ENCODE data around the gene CASP5. TPM values are rescaled to one million over a fixed set of nuclear protein-coding genes. Genes with fewer than 3 reads are reported as not detected.

CASP5 gene
- polyA plus RNA-seq, 3 donors: 2.3 to 6.4 (median 4.4) TPM

DNA sequence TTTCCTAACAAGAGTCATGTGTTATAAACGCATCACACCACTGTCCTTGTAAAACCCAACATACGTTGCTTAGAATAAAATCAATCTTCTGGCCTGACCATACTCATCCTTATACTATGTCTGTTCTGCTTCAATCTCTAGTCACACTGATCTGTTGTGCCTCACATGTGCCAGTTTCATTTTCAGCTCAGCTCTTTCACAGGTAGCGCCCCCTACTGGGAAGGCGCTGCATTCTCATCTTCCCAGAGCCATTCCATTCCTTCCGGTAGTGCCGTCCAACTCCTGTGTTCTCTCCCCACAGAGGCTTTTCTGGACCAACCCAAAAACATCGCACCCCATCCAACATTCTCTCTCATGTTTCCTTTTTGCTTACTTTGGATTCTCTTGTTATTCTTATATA is 22.2 kb downstream of the CASP5 start:
- Histone ChIP-seq H3K4me1 (ENCODE audit: control insufficient read depth in 1 of 2, insufficient read depth in 2 of 2, low read length in 2 of 2) (no peaks in the 10 kb centered on the region), H3K27me3 (ENCODE audit: control insufficient read depth in 2 of 2, insufficient read depth in 2 of 2, low read length in 2 of 2) (no peaks in the 10 kb centered on the region), H3K9ac (ENCODE audit: insufficient read depth, low read length, poor library complexity, severe bottlenecking) (no peak overlapping the region), H3K4me2 (replicated peaks; ENCODE audit: extremely low read depth, low read length, poor library complexity, severe bottlenecking) (no peak overlapping the region), H4K20me1 (ENCODE audit: insufficient read depth, low read length) (no peaks in the 10 kb centered on the region), H2AFZ (ENCODE audit: insufficient read depth, low read depth, low read length, poor library complexity, severe bottlenecking) (no peak overlapping the region), H3K4me3 (replicated peaks in 1 of 3; ENCODE audit: low read depth in 2 of 3, low read length in 3 of 3) (no peak overlapping the region), H3K79me2 (ENCODE audit: insufficient read depth, low read length) (no peaks in the 10 kb centered on the region), H3K36me3 (replicated peaks in 1 of 2; ENCODE audit: control insufficient read depth in 1 of 2, insufficient read depth in 2 of 2, low read length in 2 of 2) (no peaks in the 10 kb centered on the region), H3K9me3 (replicated peaks in 1 of 2; ENCODE audit: control insufficient read depth in 1 of 2, insufficient read depth in 1 of 2, low read length in 2 of 2) (no peaks in the 10 kb centered on the region), H3K27ac (ENCODE audit: low read depth in 1 of 2, low read length in 2 of 2) (no peak overlapping the region)
- H3K27me3 Mint-ChIP-seq (ENCODE audit: low read depth in 3 of 3): peaks cover 0 to 1% (median 0%) of the 10 kb centered on the region in 3 donors
- DNase-seq: peak; percentile 22 to 38 (median 27)
- 88% methylated on average over 7 of the region's 7 CpGs for WGBS (ENCODE audit: insufficient coverage)
- H3K27ac Mint-ChIP-seq: no peak overlapping the region
- H3K4me3 Mint-ChIP-seq: no peak overlapping the region
- H3K36me3 Mint-ChIP-seq: no peaks in the 10 kb centered on the region
- TF ChIP-seq, protein P1, sequence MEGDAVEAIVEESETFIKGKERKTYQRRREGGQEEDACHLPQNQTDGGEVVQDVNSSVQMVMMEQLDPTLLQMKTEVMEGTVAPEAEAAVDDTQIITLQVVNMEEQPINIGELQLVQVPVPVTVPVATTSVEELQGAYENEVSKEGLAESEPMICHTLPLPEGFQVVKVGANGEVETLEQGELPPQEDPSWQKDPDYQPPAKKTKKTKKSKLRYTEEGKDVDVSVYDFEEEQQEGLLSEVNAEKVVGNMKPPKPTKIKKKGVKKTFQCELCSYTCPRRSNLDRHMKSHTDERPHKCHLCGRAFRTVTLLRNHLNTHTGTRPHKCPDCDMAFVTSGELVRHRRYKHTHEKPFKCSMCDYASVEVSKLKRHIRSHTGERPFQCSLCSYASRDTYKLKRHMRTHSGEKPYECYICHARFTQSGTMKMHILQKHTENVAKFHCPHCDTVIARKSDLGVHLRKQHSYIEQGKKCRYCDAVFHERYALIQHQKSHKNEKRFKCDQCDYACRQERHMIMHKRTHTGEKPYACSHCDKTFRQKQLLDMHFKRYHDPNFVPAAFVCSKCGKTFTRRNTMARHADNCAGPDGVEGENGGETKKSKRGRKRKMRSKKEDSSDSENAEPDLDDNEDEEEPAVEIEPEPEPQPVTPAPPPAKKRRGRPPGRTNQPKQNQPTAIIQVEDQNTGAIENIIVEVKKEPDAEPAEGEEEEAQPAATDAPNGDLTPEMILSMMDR (IDR thresholded peaks at IDR 0.05): peak; percentile 67
- H3K9me3 Mint-ChIP-seq: peaks cover 0 to 3% (median 0%) of the 10 kb centered on the region in 7 donors
- intact Hi-C loops (cut with micrococcal nuclease): no loop called here
- H3K4me1 Mint-ChIP-seq: peaks cover 4% of the 10 kb centered on the region

DNA sequence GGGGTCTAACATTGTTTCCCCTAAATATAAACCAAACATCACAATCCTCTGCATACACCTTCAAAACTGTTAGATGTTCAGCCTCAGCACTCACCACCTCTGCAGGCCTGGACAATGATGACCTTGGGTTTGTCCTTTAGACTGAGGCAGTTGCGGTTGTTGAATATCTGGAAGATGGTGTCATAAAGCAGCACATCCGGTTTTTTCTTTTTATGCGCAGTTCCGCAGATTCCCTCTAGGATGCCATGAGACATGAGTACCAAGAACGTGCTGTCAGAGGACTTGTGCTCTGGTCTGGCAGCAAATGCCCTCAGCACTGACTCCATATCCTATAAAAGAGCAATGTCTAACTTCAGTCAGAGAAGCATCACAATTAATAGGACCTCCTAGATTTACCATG is 22.8 kb downstream of the CASP5 start:
- Histone ChIP-seq H3K4me1 (ENCODE audit: control insufficient read depth in 1 of 2, insufficient read depth in 2 of 2, low read length in 2 of 2) (no peaks in the 10 kb centered on the region), H3K4me2 (replicated peaks; ENCODE audit: extremely low read depth, low read length, poor library complexity, severe bottlenecking) (no peak overlapping the region), H3K9ac (ENCODE audit: insufficient read depth, low read length, poor library complexity, severe bottlenecking) (no peak overlapping the region), H3K9me3 (replicated peaks in 1 of 2; ENCODE audit: control insufficient read depth in 1 of 2, insufficient read depth in 1 of 2, low read length in 2 of 2) (no peaks in the 10 kb centered on the region), H3K36me3 (replicated peaks in 1 of 2; ENCODE audit: control insufficient read depth in 1 of 2, insufficient read depth in 2 of 2, low read length in 2 of 2) (no peaks in the 10 kb centered on the region), H3K27ac (ENCODE audit: low read depth in 1 of 2, low read length in 2 of 2) (no peak overlapping the region), H4K20me1 (ENCODE audit: insufficient read depth, low read length) (no peaks in the 10 kb centered on the region), H2AFZ (ENCODE audit: insufficient read depth, low read depth, low read length, poor library complexity, severe bottlenecking) (no peak overlapping the region), H3K79me2 (ENCODE audit: insufficient read depth, low read length) (no peaks in the 10 kb centered on the region), H3K27me3 (ENCODE audit: control insufficient read depth in 2 of 2, insufficient read depth in 2 of 2, low read length in 2 of 2) (no peaks in the 10 kb centered on the region), H3K4me3 (replicated peaks in 1 of 3; ENCODE audit: low read depth in 2 of 3, low read length in 3 of 3) (no peak overlapping the region)
- intact Hi-C loops (cut with micrococcal nuclease): no loop called here
- Mint-ChIP-seq H3K9me3 (peaks cover 0 to 3% (median under 1%) of the 10 kb centered on the region in 7 donors), H3K27ac (no peak overlapping the region), H3K27me3 (ENCODE audit: low read depth in 3 of 3) (peaks cover 0 to 1% (median 0%) of the 10 kb centered on the region in 3 donors), H3K4me3 (no peak overlapping the region), H3K36me3 (peaks cover 0 to under 1% of the 10 kb centered on the region in 2 donors), H3K4me1 (peaks cover 4% of the 10 kb centered on the region)
- WGBS (ENCODE audit: insufficient coverage): 98% methylated on average over 4 of the region's 5 CpGs
- DNase-seq: no peak
- TF ChIP-seq, protein P1 (IDR thresholded peaks at IDR 0.05): no peak

Data from CD14-positive monocyte (primary cell).